Measurements from ENCODE around the gene ARRDC4.

Gene ARRDC4

GRCh38 chr15:97960364-97961066 lies at the start of gene ARRDC4:
Gene ARRDC4, plus strand, starts transcription at chr15:97960703. Its CDS starts 159 bp downstream, at chr15:97960862.
- DNase-seq = peak; percentile 97

- DNase-seq = no peak
These were observed 45.8 kb upstream of the ARRDC4 start for GRCh38 chr15:97914711-97915110.

- DNase-seq = no peak
These were observed 45.2 kb upstream of the ARRDC4 start for GRCh38 chr15:97915261-97915660.

GRCh38 chr15:97921296-97921865 lies 39.1 kb upstream of the ARRDC4 start:
- no peak for DNase-seq

- DNase-seq = no peak
These were observed 30.9 kb upstream of the ARRDC4 start for GRCh38 chr15:97929456-97930229.

- no peak for DNase-seq
These were observed 30.3 kb upstream of the ARRDC4 start for GRCh38 chr15:97930230-97930629.

GRCh38 chr15:97931314-97931713 lies 29.2 kb upstream of the ARRDC4 start:
- no peak for DNase-seq

GRCh38 chr15:97933589-97933988 lies 26.9 kb upstream of the ARRDC4 start:
- DNase-seq = no peak

GRCh38 chr15:97940993-97941392 lies 19.5 kb upstream of the ARRDC4 start:
- no peak for DNase-seq

- DNase-seq = no peak
These were observed 18.9 kb upstream of the ARRDC4 start for GRCh38 chr15:97941572-97941971.

GRCh38 chr15:97944724-97945123 lies 15.8 kb upstream of the ARRDC4 start:
- DNase-seq = no peak

GRCh38 chr15:97947465-97948260 lies 12.8 kb upstream of the ARRDC4 start:
- no peak for DNase-seq

GRCh38 chr15:97953254-97953653 lies 7.2 kb upstream of the ARRDC4 start:
- DNase-seq = no peak

GRCh38 chr15:97953748-97954147 lies 6.8 kb upstream of the ARRDC4 start:
- DNase-seq = no peak

GRCh38 chr15:97955035-97955434 lies 5.5 kb upstream of the ARRDC4 start:
- DNase-seq = no peak

GRCh38 chr15:97955529-97955928 lies 5.0 kb upstream of the ARRDC4 start:
- DNase-seq = no peak

GRCh38 chr15:97959724-97960363 lies 659 bp upstream of the ARRDC4 start:
- DNase-seq = no peak

- DNase-seq = peak; percentile 9
These were observed 808 bp downstream of the ARRDC4 start for GRCh38 chr15:97961067-97961954.

- DNase-seq = no peak
These were observed 1.8 kb downstream of the ARRDC4 start for GRCh38 chr15:97962263-97962662.

GRCh38 chr15:97963779-97964178 lies 3.3 kb downstream of the ARRDC4 start:
- DNase-seq = no peak

GRCh38 chr15:97966246-97966645 lies 5.7 kb downstream of the ARRDC4 start:
- DNase-seq = no peak

All from CD4-positive, alpha-beta T cell treated with Interleukin-17A for 1 hour (primary cell).